Body of pancreas (tissue), 4 donors: ENCODE data around the gene ZEB1.

Experiments
- POLR2A ChIP-seq, 3 donors: fragments of 450-650 bp; IDR thresholded peaks; one replicate each; pipeline ENCODE4 v1.6.1; 2016; ENCODE audit warnings: antibody characterized with exemption in 3 of 3, mild to moderate bottlenecking in 2 of 3
- TF ChIP-seq, protein P1 (sequence below), 7 experiments: fragments of 450-650 bp in 4 of 7; fragments of 200-600 bp in 3 of 7; sonication (generic) in 3 of 7; IDR thresholded peaks; one replicate each; pipeline ENCODE4 v1.5.1; 2016 to 2019; ENCODE audit warnings: antibody characterized with exemption in 7 of 7

- TF ChIP-seq, protein P1, sequence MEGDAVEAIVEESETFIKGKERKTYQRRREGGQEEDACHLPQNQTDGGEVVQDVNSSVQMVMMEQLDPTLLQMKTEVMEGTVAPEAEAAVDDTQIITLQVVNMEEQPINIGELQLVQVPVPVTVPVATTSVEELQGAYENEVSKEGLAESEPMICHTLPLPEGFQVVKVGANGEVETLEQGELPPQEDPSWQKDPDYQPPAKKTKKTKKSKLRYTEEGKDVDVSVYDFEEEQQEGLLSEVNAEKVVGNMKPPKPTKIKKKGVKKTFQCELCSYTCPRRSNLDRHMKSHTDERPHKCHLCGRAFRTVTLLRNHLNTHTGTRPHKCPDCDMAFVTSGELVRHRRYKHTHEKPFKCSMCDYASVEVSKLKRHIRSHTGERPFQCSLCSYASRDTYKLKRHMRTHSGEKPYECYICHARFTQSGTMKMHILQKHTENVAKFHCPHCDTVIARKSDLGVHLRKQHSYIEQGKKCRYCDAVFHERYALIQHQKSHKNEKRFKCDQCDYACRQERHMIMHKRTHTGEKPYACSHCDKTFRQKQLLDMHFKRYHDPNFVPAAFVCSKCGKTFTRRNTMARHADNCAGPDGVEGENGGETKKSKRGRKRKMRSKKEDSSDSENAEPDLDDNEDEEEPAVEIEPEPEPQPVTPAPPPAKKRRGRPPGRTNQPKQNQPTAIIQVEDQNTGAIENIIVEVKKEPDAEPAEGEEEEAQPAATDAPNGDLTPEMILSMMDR (IDR thresholded peaks at IDR 0.05), result no peak
- no peak for TF ChIP-seq POLR2A (IDR thresholded peaks at IDR 0.05)
These were observed 22.5 kb downstream of the ZEB1 start for GRCh38 chr10:31341552-31341951.
